Measurements from ENCODE around the gene TMEFF2.

The TMEFF2 gene

GRCh38 chr2:192194866-192195547, at the start of gene TMEFF2:
Gene TMEFF2, minus strand, starts transcription at chr2:192194933. Its CDS starts 409 bp downstream, at chr2:192194524.
- DNase-seq: peak; percentile 20 to 39

GRCh38 chr2:192243488-192243887, 48.8 kb upstream of the TMEFF2 start:
- no peak for DNase-seq

- DNase-seq: no peak
Measured at GRCh38 chr2:192236136-192236535, 41.4 kb upstream of the TMEFF2 start.

DNA sequence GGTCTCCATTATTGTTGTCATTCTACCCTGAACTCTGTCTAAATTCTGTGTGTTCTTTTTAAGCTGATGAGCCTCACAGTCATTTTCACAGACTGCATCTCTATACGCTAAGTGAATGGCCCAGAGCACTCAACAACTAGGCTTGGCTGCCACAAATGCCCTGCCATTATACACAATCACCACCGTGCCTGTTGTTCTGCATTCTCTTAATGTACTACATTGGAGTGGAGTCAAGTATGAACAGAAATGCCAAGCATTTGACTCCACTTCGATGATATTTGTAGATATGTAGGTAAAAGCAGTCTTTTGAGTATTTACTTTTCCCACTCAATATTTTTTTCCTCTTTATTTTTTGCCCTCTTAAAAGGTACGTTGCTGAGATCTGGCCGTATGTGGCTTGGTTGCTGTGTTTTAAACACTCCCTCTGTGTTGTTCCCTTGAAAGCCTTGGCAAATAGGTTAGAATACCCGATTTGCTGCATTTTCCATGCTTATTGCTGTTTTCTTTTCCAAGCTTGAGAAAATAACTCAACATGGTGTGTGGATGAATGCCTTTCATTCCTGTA, 36.2 kb upstream of the TMEFF2 start:
- DNase-seq: no peak

GRCh38 chr2:192228685-192229084, 34.0 kb upstream of the TMEFF2 start:
- DNase-seq: no peak

- no peak for DNase-seq
Measured at GRCh38 chr2:192218970-192219369, 24.2 kb upstream of the TMEFF2 start.

DNA sequence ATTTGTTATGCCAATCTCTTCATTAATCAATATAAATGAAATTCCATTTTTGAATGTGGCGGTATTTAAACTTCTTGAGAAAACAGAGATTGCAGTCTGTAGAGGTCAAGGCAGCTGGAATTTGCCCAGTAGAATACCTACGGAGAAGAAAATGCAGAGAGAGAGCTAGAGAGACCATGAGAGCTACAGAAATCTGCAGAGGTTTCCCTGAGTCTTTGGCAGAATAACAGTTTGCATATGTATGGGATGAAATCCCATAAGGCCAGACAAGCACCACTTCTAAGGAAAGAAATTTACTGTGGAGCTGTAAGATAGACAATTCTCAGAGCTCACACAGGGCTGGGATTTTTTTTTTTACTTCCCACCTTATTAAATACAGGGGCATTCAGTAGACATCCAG, 23.6 kb upstream of the TMEFF2 start:
- DNase-seq: no peak

- DNase-seq: no peak
Measured at GRCh38 chr2:192216336-192216735, 21.6 kb upstream of the TMEFF2 start.

- no peak for DNase-seq
Measured at GRCh38 chr2:192215096-192215877, 20.6 kb upstream of the TMEFF2 start.

DNA sequence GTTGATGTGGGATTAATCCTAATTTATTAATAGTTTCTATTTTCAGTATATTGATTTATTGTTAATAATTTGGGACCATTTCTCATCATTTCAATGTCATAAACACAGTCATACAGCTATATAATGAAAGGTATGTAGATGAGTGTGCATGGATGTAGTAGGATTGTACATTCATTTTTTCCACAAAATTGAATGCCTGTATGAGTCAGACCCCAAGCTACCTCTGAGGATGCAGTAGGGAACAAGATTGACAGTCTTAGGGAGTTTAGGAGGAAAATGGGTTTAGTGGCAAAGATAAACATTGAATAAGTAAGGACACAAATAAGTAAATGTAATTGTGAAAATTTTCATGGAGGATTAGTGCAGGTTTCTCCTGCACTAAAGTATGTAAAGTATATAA, 14.1 kb upstream of the TMEFF2 start:
- DNase-seq: no peak

- DNase-seq: no peak
Measured at GRCh38 chr2:192206399-192206798, 11.7 kb upstream of the TMEFF2 start.

GRCh38 chr2:192203876-192204275, 9.1 kb upstream of the TMEFF2 start:
- no peak for DNase-seq

GRCh38 chr2:192202373-192202772, 7.6 kb upstream of the TMEFF2 start:
- no peak for DNase-seq

- DNase-seq: no peak
Measured at GRCh38 chr2:192201116-192201515, 6.4 kb upstream of the TMEFF2 start.

GRCh38 chr2:192197357-192197756, 2.6 kb upstream of the TMEFF2 start:
- no peak for DNase-seq

DNA sequence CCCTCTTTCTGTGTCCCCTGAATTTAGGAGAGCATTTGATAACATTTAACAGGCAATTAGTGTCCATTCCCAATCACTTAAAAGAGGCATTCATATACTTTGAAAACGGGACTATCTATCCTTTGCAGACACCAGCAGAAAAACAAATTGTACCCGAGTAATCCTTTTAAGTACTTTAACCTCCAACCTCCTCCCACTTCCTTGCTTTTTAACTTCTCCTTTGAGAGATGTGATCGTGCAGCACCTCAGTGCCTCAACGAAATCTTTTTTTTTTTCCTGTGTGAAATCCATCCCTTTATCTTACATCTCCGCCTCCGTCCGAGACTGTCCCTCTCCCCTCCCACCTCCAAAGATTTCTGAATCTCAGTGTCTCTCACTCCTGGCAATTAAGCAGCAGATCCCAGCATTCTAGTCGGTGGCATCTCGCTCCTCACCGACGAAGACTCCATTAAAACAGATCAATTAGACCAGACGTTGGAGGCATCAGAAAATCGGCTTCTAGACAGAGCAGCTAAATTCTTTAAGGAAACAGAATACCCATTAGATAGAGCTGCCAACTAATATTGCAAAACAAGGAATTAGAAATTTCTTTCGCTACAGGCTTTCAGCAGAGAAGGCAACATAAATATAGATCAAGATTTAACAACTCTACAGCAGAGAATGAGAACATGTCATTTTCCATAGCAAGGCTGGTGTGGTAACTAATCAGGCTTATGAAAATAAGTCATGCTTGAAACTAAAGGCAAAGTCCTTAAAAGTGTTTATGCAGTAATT, 1.9 kb upstream of the TMEFF2 start:
- no peak for DNase-seq

GRCh38 chr2:192195548-192196418, 1.1 kb upstream of the TMEFF2 start:
- DNase-seq: peak in 1 of 2 experiments; percentile 1

GRCh38 chr2:192194265-192194865, 368 bp downstream of the TMEFF2 start:
- peak; percentile 4 to 11 for DNase-seq

DNA sequence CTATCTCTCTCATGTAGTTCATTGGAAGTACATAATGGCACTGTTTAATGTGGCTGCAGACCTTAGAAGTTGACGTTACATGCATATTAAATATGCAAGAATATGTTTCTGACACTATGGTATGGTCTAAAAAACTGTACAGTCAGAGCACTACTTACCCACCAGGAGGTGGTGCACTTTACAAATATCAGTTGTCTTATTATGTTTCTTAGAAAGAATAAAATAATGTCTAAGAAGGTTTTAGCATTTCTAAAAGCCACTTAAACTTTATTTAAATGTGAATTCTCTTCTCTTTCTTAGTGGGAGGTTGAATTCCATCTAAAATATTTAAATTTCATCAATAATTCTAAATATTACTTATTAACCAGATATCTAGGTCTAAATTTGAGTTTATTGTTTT, 4.3 kb downstream of the TMEFF2 start:
- DNase-seq: no peak

DNA sequence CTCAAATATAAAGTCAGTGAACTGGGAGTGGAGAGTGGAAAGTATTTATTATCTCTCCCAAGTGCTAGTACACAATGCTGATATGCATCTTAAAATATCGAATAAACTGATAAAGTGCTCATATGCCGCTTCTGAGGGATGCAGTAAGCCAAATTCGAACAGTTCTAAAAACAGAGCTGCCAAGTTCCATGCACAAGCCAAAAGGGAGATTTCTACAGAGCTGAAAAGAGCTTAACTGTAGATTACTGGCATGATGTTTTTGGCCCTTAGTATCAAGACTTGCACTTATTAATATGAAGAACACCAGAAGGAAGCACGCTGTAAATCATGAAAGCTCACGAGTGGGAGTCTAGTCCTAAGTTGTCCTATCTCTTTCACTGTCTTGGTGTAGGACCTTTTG, 7.9 kb downstream of the TMEFF2 start:
- DNase-seq: no peak

DNA sequence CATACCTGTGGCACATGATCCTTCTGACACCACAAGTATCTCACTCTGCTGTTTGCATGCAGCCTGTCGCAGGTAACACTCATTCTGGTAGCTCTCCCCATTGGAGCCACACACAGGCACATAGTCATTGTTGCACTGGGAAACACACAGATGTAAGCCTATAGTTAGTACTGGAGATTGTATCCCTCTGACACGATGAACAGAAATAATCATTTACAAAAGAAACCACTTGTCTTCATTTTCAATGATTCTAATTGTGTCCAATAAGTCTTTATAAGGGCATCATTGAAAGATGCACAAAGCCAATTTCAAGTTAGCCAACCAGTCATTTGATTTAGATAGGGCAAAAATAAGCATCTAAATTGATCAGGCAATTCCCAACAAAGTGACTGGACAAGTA, 10.4 kb downstream of the TMEFF2 start:
- no peak for DNase-seq

DNA sequence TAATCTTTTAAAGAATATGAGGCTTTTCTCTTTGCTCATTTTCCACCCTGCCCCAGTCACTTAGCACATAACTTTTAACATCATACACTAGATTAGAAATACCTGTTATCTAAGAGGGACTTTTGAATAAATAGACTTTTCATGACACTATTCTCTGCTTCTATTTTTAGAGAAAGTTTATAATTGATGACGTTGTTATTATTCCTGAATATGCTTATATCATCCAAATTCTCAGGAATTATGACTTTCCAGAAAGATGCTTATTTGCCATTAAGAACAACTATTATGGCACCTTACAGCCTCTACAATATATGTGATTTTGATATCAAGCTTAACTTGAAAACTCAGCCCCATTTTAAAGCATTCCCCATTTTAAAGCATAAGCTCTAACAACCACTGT, 11.4 kb downstream of the TMEFF2 start:
- no peak for DNase-seq

Data from stimulated activated CD4-positive, alpha-beta T cell treated with anti-CD3 and anti-CD28 coated beads, Interleukin-4, amount 100 ng/mL, for 4 hours (primary cell).